Activated naive CD8-positive, alpha-beta T cell treated with anti-CD3 and anti-CD28 coated beads, Interleukin-2, amount 50 U/mL, for 16 hours (primary cell): ENCODE data around the gene SLC35E1.
"Not testable (repeated sequence)": the region's sequence is repeated elsewhere in the genome, so short reads cannot be mapped to it uniquely, and the experiment has no call there.

Experiments used
- DNase-seq: peaks from one replicate; pipeline ENCODE4 v3.0.0-alpha.2; 2020; ENCODE audit warnings: low read depth, low spot score

The SLC35E1 gene

GRCh38 chr19:16544473-16545231 lies 27.6 kb downstream of the SLC35E1 start:
- DNase-seq, result no peak

- not testable (repeated sequence) for DNase-seq
Measured at GRCh38 chr19:16543734-16544133, 28.5 kb downstream of the SLC35E1 start.

DNA sequence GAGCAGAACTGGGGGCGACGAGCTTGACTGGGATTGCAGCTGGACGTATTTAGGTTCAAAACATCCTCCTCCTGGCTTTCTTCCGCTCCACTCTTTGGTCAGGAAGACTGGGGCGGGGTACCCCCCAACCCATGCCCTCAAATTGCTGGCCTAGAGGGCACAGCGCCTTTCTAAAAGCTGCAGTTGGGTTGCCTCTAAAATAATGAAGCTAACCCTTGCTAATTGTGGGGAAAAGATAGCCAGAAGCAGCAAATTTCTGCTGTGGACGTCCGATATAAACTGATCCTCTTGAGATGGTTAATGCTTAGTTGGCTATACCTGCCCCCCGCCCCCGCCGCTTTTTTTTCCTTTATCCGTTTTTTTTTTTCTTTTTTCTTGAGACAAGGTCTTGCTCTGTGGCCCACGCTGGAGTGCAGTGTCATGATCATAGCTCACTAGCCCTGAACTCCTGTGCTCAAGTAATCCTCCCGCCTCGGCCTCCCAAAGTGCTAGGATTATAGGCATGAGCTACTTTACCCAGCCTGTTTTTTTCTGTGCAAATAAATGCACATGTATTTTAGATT lies 29.2 kb downstream of the SLC35E1 start:
- DNase-seq, result no peak

DNA sequence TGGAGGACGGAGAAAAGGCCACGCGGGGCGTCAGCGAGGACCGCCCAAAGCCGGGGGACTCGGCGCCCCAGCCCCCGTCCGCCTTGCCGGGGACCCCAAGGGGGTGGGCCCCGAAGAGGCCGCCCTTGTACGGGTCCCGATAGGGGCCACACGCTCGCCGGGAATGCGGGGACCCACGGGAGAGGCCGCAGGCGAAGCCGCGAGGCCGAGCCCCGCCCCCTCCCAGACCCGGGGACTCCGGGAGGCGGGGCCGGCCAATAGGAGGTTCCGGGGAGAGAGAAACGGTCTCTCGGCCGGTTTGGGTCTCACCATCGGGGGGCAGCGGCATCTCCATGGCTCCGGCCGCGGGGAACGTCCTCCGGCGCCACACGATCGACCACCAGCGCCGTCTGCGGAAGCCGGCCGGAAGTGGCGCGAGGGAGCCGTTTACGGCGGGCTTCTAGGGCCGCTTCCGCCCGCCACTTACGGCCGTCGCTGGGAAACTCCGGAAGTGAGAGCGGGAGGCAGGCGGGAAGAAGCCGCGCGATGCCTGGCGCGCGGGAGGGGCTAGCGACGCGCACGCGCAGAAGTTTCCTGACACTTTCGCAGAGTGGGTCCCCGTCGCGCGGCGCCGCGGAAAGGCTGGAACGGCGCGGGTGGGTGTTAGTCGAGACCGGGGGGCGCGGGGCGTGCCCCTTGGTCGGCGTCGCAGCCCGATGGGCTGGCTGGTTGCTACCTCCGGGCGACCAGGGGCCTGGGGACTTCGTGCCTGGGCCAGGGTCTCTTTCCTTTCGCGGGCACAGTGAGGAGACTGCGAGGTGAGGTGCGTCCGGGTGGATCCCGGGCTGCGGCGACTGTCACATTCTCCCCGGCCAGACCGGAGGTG lies 29.9 kb downstream of the SLC35E1 start, which contains the start of gene CHERP:
TSS of gene CHERP (minus strand) at position 393 of the 865 bp plus-strand sequence. CDS start at position 334, 59 bp downstream.
- peak; percentile 88 for DNase-seq

DNA sequence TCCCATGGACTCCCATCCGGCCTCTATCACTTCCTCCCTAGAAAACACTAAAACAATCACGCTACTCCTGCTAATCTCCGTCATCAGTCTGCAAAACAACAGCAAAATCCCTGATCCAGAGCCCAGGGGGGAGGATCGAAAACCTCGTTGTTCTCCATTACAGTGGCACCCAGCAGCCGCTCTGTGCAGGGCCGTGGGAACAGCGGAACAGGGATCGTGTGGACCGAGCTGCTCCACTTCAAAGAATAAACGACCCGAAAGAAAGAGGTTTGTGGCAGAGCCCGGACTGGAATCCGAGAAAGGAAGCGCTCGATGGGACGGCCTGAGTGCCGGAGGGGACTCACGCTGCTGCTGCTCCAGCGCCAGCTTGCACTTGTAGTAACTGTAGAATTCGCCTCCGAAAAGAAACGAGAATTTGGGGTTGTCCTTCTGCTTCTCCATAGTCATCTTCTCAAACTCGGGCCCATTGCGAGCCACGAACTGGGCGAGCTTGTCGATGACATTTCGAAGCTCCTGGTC lies 30.6 kb downstream of the SLC35E1 start:
- DNase-seq, result no peak

GRCh38 chr19:16540948-16541347 lies 31.3 kb downstream of the SLC35E1 start:
- DNase-seq, result no peak

DNA sequence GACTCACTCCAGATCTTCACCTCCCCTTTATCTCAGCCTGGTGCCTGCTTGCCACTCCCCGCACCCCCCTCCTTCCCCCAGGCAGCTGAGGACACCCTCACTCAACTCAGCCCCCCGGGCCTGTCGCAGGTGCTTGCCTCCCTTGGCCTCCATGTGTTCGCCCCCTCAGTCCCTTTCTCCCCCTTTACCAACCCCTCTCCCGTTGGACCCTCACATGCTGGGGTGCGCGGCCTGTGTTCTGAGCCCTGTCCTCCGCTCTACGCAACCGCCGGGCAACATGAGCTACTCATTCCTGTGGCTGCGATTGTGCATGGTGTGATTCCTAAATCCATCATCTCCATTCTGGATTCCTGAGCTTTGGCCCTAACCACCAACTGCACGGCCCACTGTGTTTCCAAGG lies 35.1 kb downstream of the SLC35E1 start:
- DNase-seq, result no peak

DNA sequence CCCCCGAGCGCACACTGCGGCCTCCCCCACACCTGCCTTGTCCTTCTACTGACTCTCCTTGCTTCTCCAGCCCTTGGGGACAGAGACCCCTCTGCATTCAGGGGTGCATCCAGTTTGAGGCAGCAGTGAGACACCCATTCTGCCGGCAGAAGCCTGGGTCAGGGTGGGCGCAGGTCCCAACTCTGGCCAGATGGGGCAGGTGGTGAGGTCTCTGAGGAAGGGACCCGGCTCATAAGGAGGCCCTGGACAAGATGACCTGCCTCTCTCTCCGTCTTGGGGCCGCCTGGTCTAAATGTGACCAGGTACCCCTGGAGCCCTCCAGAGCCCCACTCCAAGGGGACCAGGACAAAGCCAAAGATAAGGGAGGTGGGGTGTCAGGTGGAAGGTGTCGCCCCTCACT lies 36.1 kb downstream of the SLC35E1 start:
- DNase-seq, result no peak

- DNase-seq, result no peak
Measured at GRCh38 chr19:16535381-16535780, 36.8 kb downstream of the SLC35E1 start.

DNA sequence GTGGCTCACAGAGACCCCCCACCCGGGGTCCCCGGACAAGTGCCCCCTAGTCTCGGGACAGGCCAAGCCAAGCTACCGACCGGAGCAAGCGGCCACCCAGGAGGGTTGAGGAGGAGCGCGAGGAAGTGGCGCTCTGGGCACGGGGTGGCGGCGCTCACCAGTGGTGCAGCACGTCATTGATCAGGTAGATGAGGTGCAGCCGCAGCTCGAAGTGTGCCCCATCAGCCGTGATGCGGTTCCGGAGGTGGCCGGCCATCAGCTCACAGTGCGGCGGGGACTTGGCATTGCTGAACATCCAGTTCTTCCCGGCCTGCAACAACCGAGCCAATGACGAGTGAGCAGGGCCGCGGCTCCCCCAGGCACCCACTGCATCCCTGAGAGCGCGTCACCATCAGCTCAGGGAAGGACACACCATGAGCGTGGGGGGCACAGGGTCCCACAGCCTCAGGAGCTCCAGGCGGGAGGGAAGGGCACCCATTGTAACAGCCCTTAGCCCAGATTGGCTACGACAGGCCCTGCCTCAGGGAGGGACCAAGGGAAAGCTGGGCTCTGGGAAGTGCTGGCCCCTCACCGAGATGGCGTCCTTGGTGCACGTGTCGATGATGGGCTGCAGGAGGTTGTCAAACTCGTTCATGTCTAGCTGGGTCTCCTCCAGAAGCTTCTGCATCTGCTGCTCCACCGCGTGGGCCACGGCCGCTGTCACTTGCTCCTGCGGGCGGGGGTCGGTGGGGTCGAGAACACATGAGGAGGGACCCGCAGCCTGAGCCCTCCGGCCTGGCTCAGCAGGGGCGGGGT lies 39.6 kb downstream of the SLC35E1 start:
- no peak for DNase-seq

DNA sequence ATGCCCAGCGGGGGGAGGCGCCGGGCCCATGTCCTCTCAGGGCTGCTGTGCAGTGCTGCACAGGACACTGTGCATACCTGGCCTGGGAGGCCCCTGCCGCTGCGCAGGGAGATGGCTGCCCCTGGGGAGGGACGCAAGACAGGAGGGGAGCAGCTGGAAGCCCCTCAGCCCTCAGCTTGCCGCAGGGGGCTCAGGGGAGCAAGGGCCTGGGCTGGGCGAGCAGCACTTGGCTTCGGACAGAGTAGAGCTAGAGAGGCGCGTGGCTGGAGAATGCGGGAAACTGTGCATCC lies 40.9 kb downstream of the SLC35E1 start:
- no peak for DNase-seq

DNA sequence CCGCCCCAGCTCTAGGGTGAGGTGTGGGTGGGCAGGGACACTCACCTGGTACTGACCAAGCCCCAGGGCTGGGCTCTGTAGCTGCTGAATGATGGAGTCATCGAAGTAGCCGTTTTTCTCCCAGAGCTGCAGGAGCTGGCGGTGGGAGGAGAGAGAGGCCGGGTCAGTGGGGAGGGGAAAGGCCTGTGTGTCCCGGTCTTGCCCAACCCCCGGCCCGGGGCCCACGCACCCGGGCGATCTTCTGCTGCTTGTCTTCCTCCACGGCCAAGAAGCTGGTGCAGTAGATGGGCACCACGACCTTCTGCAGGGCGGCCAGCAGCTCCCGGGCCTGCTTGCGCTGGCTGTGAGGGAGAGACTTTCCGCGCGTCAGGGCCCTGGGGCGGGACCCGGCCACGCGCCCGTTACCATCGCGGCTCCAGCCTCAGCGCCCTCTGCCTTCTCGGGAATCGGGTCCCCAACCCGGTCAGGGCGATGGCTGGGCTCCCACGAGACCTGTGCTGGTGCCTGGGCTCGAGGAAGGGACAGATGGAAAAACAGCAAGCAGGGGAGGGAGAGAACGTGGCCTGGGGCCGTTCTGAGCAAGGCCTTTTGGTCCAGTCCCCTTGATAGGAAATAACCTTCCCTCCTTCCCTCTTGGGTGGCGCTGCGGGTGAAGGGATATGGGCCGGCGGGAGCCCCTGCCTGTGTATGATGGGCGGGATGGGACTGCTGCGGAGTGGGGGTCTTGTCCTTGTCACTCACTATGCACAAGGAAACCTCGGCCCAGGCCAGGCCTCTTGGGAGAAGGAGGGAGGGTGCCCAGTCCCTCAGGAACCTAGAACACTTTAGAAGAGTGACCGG lies 41.5 kb downstream of the SLC35E1 start:
- DNase-seq, result no peak

GRCh38 chr19:16529466-16530144 lies 42.6 kb downstream of the SLC35E1 start:
- no peak for DNase-seq

DNA sequence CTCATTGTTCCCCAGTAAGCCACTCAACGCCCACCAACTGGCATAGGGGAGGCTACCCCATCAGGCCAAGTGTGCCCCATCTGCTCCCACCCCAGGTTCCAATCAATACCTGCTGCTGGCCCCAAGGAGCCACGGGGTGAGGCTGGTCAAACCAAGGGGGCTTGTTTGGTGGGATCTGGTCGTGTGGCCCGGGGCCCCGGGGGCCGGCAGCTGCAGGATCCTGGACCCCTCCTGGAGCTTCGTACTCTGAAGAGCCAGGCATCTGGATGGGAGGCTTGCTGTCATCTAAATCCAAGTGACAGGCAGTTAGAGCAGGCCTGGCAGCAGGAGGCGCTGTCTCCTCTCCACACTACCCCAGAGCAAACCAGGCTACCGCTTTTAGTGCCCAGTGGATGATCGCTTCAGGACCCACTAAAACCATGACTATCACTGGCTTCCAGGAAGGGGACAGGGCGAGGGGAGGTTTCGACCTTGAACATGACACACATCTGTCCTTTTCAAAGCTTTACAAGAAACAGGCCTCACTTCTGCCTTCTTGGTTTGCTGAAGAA lies 44.2 kb downstream of the SLC35E1 start:
- DNase-seq, result no peak

- DNase-seq, result no peak
Measured at GRCh38 chr19:16527334-16527935, 44.8 kb downstream of the SLC35E1 start.

DNA sequence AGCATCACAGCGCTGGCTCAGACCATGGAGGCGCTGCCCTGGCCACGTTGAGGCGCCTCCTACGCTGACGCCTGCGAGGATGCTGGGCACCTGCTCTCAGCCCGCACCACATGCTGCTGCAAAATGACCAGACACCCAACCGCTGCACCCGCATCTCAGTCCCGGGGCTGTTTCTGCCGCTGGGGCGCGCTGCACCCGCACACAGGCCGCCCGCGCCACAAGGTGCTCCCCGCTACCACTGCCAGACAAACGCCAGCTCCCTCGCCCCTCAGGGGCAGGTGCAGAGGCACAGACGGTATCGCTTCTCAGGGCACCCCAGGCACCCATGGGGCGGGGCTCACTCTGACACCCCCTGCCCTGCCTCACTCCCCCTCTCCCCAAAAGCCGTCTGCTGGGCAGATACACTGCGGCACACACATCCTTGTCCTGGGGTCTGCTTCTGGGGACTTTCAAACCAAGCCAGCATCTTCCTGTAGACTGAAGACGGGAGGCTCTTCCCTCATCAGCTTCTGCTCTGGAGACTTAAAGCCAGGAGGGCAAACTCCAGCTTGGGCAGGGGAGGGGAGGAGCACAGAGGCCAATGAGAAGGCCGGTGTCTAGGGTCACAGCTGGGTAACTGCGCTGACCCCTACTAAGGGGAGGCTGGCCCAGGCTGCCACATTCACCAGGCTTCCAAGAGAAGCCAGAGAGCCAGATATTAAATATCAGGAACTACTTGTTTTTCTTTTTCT lies 46.3 kb downstream of the SLC35E1 start:
- DNase-seq, result no peak

- DNase-seq, result no peak
Measured at GRCh38 chr19:16524991-16525734, 47.1 kb downstream of the SLC35E1 start.
